Gastroesophageal sphincter (tissue), 3 donors: Measurements from ENCODE around the gene LAMC2.

Experiments used
- CTCF ChIP-seq, 4 experiments: fragments of 200-600 bp in 2 of 4; fragments of 450-650 bp in 2 of 4; sonication (generic) in 1 of 4; IDR thresholded peaks; one replicate each; pipeline ENCODE4 v1.5.1; 2017 to 2019; ENCODE audit warnings: antibody characterized with exemption in 4 of 4, mild to moderate bottlenecking in 2 of 4, moderate library complexity in 2 of 4
- POLR2A ChIP-seq, 2 donors: fragments of 450-650 bp; IDR thresholded peaks; one replicate each; pipeline ENCODE4 v1.6.1; 2017; ENCODE audit warnings: antibody characterized with exemption in 2 of 2, mild to moderate bottlenecking in 2 of 2, moderate library complexity in 1 of 2
- POLR2AphosphoS5 ChIP-seq: sonication (generic); formaldehyde crosslinking; IDR thresholded peaks from one replicate; pipeline ENCODE4 v1.6.1; 2017; ENCODE audit warnings: antibody characterized with exemption

- TF ChIP-seq CTCF (IDR thresholded peaks at IDR 0.05) (no peak), POLR2A (IDR thresholded peaks at IDR 0.05) (no peak), POLR2AphosphoS5 (no peak)
Measured at GRCh38 chr1:183248989-183249691, 63.1 kb downstream of the LAMC2 start.
